Pancreas (tissue), 10 donors: Measurements from ENCODE around the gene CTCF. TPM values are rescaled to one million over a fixed set of nuclear protein-coding genes. Genes with fewer than 3 reads are reported as not detected.

ENCODE experiments used
- ATAC-seq, 4 donors: fragments of 200-7000 bp; cut with Tn5 transposase; one replicate each; pipeline versions ENCODE4 v1.8.0 to v1.9.1; 2020; ENCODE audit warnings: mild to moderate bottlenecking in 4 of 4, moderate library complexity in 4 of 4
- DNase-seq, 6 donors: peaks; one replicate each; pipeline ENCODE4 v3.0.0-alpha.2; 2020
- FAIRE-seq: peaks from 2 replicates; lab custom pipeline; 2012; peaks lifted over from hg19 to GRCh38; lab: Jason Lieb, UNC
- H3K27ac ChIP-seq, 4 donors: fragments of 200-600 bp; sonication (generic); 1 replicate in 3 of 4; 2 replicates in 1 of 4; pipeline versions ENCODE4 v1.5.0 to v1.8.0; 2020
- H3K27me3 ChIP-seq, 4 donors: fragments of 200-600 bp; one replicate each; pipeline ENCODE4 v1.8.0; 2021
- H3K36me3 ChIP-seq, 3 donors: fragments of 200-600 bp; sonication (generic) in 1 of 3; one replicate each; pipeline versions ENCODE4 v1.5.0 to v1.8.0; 2020 to 2021
- H3K4me1 ChIP-seq, 3 donors: fragments of 200-600 bp; one replicate each; pipeline ENCODE4 v1.8.0; 2021
- H3K4me3 ChIP-seq, 4 donors: fragments of 200-600 bp; sonication (generic) in 2 of 4; one replicate each; pipeline versions ENCODE4 v1.5.0 to v1.8.0; 2020 to 2021
- H3K9me3 ChIP-seq, 4 donors: fragments of 200-600 bp; one replicate each; pipeline ENCODE4 v1.8.0; 2021
- CTCF ChIP-seq, 4 donors: fragments of 200-600 bp; sonication (generic) in 3 of 4; IDR thresholded peaks; one replicate each; pipeline versions ENCODE4 v1.5.0 to v1.8.0; 2021; ENCODE audit warnings: antibody characterized with exemption in 4 of 4
- WGBS, 2 donors: extraction: QIAGEN DNeasy Blood & Tissue Kit; methylation state at CpG; one replicate each; pipeline ENCODE4 v1.1.7; 2013; 5-methylcytosine and 5-hydroxymethylcytosine counted together
- intact Hi-C, 3 donors: fragments of 100-400 bp; cut with DNase I; formaldehyde crosslinking; loops; one replicate each; pipeline versions ENCODE4 v1.11.1 to v1.14.2; 2022
- polyA plus RNA-seq, 2 donors: library from polyadenylated mRNA; stranded (reverse); fragments of 200-250 nt; gene quantifications; one replicate each; pipeline ENCODE4 v1.2.3, GENCODE V29; 2013
- total RNA-seq, 6 donors: library from RNA; stranded (reverse); fragmentation: NEBNext Ultra II Directional in 4 of 6; extraction: Animal tissue kit (Norgen Biotek cat#: 25700) in 4 of 6; gene quantifications; one replicate each; pipeline versions ENCODE4 v1.2.1 to v1.2.4, GENCODE V29; 2021 to 2023
- donor health status: healthy with polysubstance abuse.
- donor health status: DM: no; HTN: no; CAD: no; lungs with moderate emphysema.
- donor health status: DM: no; HTN: no; CAD: no.
- donor health status: control.
- donor health status: control.
- donor health status: Bipolar disorder and iron deficiency.
- donor health status: DM: yes; HTN: yes; CAD: no.
- donor health status: DM: no; HTN: no; CAD: no.
- donor health status: DM: no; HTN: no; CAD: no.
- donor health status: DM: yes; HTN: yes; CAD: no.

The CTCF gene
- total and polyA plus RNA-seq, 8 donors = 13.3 to 25.2 (median 17.0) TPM

GRCh38 chr16:67541391-67542263 is 20.7 kb upstream of the CTCF start:
- intact Hi-C loops = no loop called here
- Histone ChIP-seq H3K4me3 (no peak overlapping the region), H3K4me1 (peaks cover 5 to 27% (median 18%) of the 10 kb centered on the region in 3 donors), H3K27me3 (no peaks in the 10 kb centered on the region), H3K27ac (peak overlapping the region in 1 of 4 donors; percentile 39), H3K36me3 (peaks cover 0 to 21% (median 6%) of the 10 kb centered on the region in 3 donors), H3K9me3 (no peaks in the 10 kb centered on the region)
- no peak for TF ChIP-seq CTCF (IDR thresholded peaks at IDR 0.05)
- DNase-seq (peak in 5 of 6 donors; percentile 63 to 80 (median 75)), FAIRE-seq (no peak), ATAC-seq (peak; percentile 3 to 60 (median 22))
- WGBS, 2 donors = 75 to 80% methylated on average over 14 of the region's 14 CpGs

DNA sequence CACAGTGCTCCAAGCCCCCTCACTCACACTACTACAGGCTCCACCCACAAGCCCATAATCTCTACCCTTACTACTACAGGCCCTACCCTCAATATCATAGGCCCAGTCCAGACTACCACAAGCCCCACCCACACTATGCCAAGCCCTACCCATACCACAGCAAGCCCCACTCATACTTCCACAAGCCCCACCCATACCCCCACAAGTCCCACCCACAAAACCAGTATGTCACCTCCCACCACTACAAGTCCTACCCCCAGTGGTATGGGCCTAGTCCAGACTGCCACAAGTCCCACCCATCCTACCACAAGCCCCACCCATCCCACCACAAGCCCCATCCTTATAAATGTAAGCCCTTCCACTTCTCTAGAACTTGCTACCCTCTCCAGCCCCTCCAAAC is 19.9 kb upstream of the CTCF start:
- Histone ChIP-seq H3K4me1 (peaks cover 6 to 25% (median 24%) of the 10 kb centered on the region in 3 donors), H3K27ac (no peak overlapping the region), H3K9me3 (no peaks in the 10 kb centered on the region), H3K4me3 (no peak overlapping the region), H3K36me3 (peaks cover 0 to 21% (median 6%) of the 10 kb centered on the region in 3 donors), H3K27me3 (no peaks in the 10 kb centered on the region)
- DNase-seq (peak in 1 of 6 donors; percentile 23), FAIRE-seq (no peak), ATAC-seq (no peak)
- no peak for TF ChIP-seq CTCF (IDR thresholded peaks at IDR 0.05)
- intact Hi-C loops = no loop called here

GRCh38 chr16:67543036-67543435 is 19.3 kb upstream of the CTCF start:
- TF ChIP-seq CTCF (IDR thresholded peaks at IDR 0.05) = no peak
- intact Hi-C loops = no loop called here
- Histone ChIP-seq H3K36me3 (peaks cover 0 to 21% (median 6%) of the 10 kb centered on the region in 3 donors), H3K4me3 (no peak overlapping the region), H3K4me1 (peaks cover 6 to 25% (median 24%) of the 10 kb centered on the region in 3 donors), H3K9me3 (no peaks in the 10 kb centered on the region), H3K27ac (no peak overlapping the region), H3K27me3 (no peaks in the 10 kb centered on the region)
- no peak for FAIRE-seq
- 89% methylated on average over 8 of the region's 8 CpGs for WGBS, 2 donors
- ATAC-seq = no peak
- DNase-seq = peak in 2 of 6 donors; percentile 45 to 67

GRCh38 chr16:67543582-67543981 is 18.7 kb upstream of the CTCF start:
- ATAC-seq (no peak), DNase-seq (peak in 1 of 6 donors; percentile 56), FAIRE-seq (no peak)
- peaks cover 0 to 21% (median 6%) of the 10 kb centered on the region in 3 donors for H3K36me3 ChIP-seq
- H3K9me3 ChIP-seq = no peaks in the 10 kb centered on the region
- H3K27ac ChIP-seq = no peak overlapping the region
- no peak overlapping the region for H3K4me3 ChIP-seq
- intact Hi-C loops = no loop called here
- peaks cover 6 to 23% (median 21%) of the 10 kb centered on the region in 3 donors for H3K4me1 ChIP-seq
- 86 to 89% methylated on average over 6 of the region's 6 CpGs for WGBS, 2 donors
- H3K27me3 ChIP-seq = no peaks in the 10 kb centered on the region
- no peak for TF ChIP-seq CTCF (IDR thresholded peaks at IDR 0.05)
